T-cell (primary cell): ENCODE results near the gene LARGE1. TPM values are rescaled to one million over a fixed set of nuclear protein-coding genes. Genes with fewer than 3 reads are reported as not detected.

Source experiments
- ATAC-seq, 4 experiments: fragments of 200-7000 bp in 3 of 4; fragments of 150-1000 bp in 1 of 4; cut with Tn5 transposase; replicated peaks in 1 of 4; 1 replicate in 3 of 4; 2 replicates in 1 of 4; pipeline ENCODE4 v1.10.0; 2021; ENCODE audit warnings: moderate library complexity in 3 of 4, mild to moderate bottlenecking in 2 of 4, moderate number of reproducible peaks in 1 of 4
- CTCF ChIA-PET, 2 donors: fragments of 300-600 bp; sonication (Branson Sonifier 250); formaldehyde crosslinking; loops; one replicate each; lab custom pipeline; 2022; ENCODE audit warnings: antibody characterized with exemption in 2 of 2; lab: Charles Lee
- POLR2A ChIA-PET, 2 donors: fragments of 300-600 bp; sonication (Branson Sonifier 250); formaldehyde crosslinking; loops; one replicate each; lab custom pipeline; 2022; ENCODE audit warnings: antibody characterized with exemption in 2 of 2; lab: Charles Lee
- DNase-seq, 35 experiments: peaks; one replicate each; pipeline versions ENCODE4 v3.0.0 to v3.0.0-alpha.2; 2013 to 2023
- H3K27ac ChIP-seq: one replicate; pipeline ENCODE4 v1.5.1; 2013; ENCODE audit warnings: low read length
- H3K27me3 ChIP-seq, 2 experiments: replicated peaks in 1 of 2; 1 replicate in 1 of 2; 2 replicates in 1 of 2; pipeline versions ENCODE4 v1.6.1 to v1.7.0; 2013; ENCODE audit warnings: low read length in 1 of 2, mixed read lengths in 1 of 2; ENCODE audit not compliant: control insufficient read depth in 2 of 2, insufficient read depth in 2 of 2; ENCODE audit errors: extremely low read depth in 1 of 2
- H3K36me3 ChIP-seq, 2 donors: 1 replicate in 1 of 2; 2 replicates in 1 of 2; pipeline versions ENCODE4 v1.6.1 to v1.7.0; 2013; ENCODE audit warnings: low read length in 1 of 2; ENCODE audit not compliant: control insufficient read depth in 2 of 2, insufficient read depth in 1 of 2; ENCODE audit errors: extremely low read depth in 1 of 2
- H3K4me1 ChIP-seq, 2 experiments: 1 replicate in 1 of 2; 2 replicates in 1 of 2; pipeline versions ENCODE4 v1.6.1 to v1.7.0; 2013; ENCODE audit warnings: low read length in 2 of 2, mixed read lengths in 1 of 2; ENCODE audit not compliant: insufficient read depth in 2 of 2, control insufficient read depth in 1 of 2; ENCODE audit errors: extremely low read depth in 1 of 2
- H3K4me3 ChIP-seq, 2 donors: 1 replicate in 1 of 2; 2 replicates in 1 of 2; pipeline versions ENCODE4 v1.5.1 to v1.7.0; 2013; ENCODE audit warnings: mild to moderate bottlenecking in 2 of 2, low read length in 1 of 2, moderate library complexity in 1 of 2; ENCODE audit not compliant: control insufficient read depth in 1 of 2; ENCODE audit errors: extremely low read depth in 1 of 2
- H3K9me3 ChIP-seq: 2 replicates; pipeline ENCODE4 v1.7.0; 2013
- H3K27ac Mint-ChIP-seq, 2 donors: one replicate each; pipeline ENCODE4 v1.8.0; 2020 to 2021; ENCODE audit warnings: mild to moderate bottlenecking in 2 of 2, mixed read lengths in 2 of 2
- H3K27me3 Mint-ChIP-seq, 2 donors: one replicate each; pipeline ENCODE4 v1.8.0; 2021 to 2022; ENCODE audit warnings: mixed read lengths in 2 of 2
- H3K36me3 Mint-ChIP-seq: one replicate; pipeline ENCODE4 v1.8.0; 2021; ENCODE audit warnings: mixed read lengths
- H3K4me1 Mint-ChIP-seq, 3 donors: one replicate each; pipeline ENCODE4 v1.8.0; 2020 to 2022; ENCODE audit warnings: mixed read lengths in 3 of 3, mild to moderate bottlenecking in 1 of 3
- H3K4me3 Mint-ChIP-seq, 3 donors: one replicate each; pipeline ENCODE4 v1.8.0; 2020 to 2022; ENCODE audit warnings: mild to moderate bottlenecking in 3 of 3, mixed read lengths in 3 of 3, moderate library complexity in 3 of 3
- H3K9me3 Mint-ChIP-seq, 3 donors: one replicate each; pipeline ENCODE4 v1.8.0; 2020 to 2022; ENCODE audit warnings: mixed read lengths in 3 of 3
- WGBS: methylation state at CpG from one replicate; pipeline ENCODE4 v1.1.5; 2013; ENCODE audit warnings: missing lambda C conversion rate; ENCODE audit not compliant: insufficient coverage; 5-methylcytosine and 5-hydroxymethylcytosine counted together
- total RNA-seq, 35 experiments: library from RNA in 6 of 35; stranded (reverse) in 6 of 35; fragments of 120-200 nt in 1 of 35; gene quantifications; one replicate each; pipeline versions ENCODE4 v1.2.1 to v1.2.4 and lab custom pipeline; 2013 to 2026

LARGE1 gene
- total RNA-seq, 5 donors from 2014 or later (not counting 1 experiment from before 2014, with no cell fraction given) = 0.53 to 6.1 (median 3.0) TPM

DNA sequence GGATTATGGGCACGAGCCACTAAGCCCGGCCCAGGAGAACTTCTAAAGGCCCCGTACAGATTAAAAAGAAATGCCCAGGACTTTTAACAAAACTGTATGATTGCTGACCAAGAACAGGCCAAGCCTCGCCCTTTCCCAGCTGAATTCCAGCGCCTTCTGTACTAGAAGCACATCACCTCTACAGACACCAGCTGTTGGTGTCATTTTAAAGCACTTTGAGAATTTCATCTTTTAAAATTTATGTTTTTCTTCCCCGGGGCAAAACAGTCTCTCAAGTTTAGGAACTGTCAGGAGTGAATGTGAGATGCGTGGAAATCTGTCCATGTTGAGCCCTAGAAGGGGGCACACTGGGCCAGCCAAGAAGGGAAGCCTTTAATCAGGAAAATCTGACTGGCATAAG is 362.4 kb downstream of the LARGE1 start:
- Mint-ChIP-seq H3K27ac (no peak overlapping the region), H3K4me1 (no peaks in the 10 kb centered on the region), H3K4me3 (no peak overlapping the region), H3K9me3 (peaks cover 2 to 11% (median 9%) of the 10 kb centered on the region in 3 donors), H3K36me3 (peaks cover 4% of the 10 kb centered on the region), H3K27me3 (peaks cover 0 to 4% of the 10 kb centered on the region in 2 donors)
- CTCF ChIA-PET = no interaction called here
- H3K36me3 ChIP-seq = no peaks in the 10 kb centered on the region
- ATAC-seq (no peak), DNase-seq (no peak)
- H3K27me3 ChIP-seq = no peaks in the 10 kb centered on the region
- H3K9me3 ChIP-seq = no peaks in the 10 kb centered on the region
- no peaks in the 10 kb centered on the region for H3K4me1 ChIP-seq
- H3K27ac ChIP-seq = no peak overlapping the region
- H3K4me3 ChIP-seq = no peak overlapping the region
- 68% methylated on average over 5 of the region's 7 CpGs for WGBS
- POLR2A ChIA-PET = no interaction called here

DNA sequence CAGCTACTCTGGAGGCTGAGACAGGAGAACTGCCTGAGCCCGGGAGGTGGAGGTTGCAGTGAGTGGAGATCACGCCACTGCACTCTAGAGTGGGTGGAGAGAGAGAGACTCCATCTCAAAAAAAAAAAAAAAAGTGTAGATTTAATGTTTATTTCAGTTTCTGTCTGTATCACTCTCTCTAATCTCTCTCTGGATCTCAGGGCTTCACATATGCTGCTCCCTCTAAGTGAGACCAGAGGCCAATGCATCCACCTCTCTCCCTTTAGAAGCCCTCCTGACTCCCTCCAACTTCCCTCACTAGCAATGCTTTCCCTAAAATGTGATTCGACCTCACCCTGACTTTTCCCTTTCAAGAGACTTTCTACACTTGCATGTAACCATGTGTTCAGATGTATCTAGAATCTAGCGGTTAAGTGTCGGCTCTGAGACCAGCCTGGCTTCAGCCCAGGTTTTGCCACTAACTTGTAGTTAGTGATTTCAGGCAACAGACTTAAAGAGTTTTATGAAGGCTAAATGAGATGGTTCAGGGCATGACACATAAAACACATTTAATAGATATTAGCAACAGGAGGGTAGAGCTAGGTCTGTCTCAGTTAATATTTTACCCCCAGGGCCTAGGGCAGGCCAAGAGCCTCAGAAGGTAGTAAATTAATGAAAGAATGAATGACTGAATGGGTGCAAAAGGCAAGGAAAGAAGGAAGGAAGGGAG is 364.3 kb downstream of the LARGE1 start:
- DNase-seq (no peak), ATAC-seq (no peak)
- Histone ChIP-seq H3K27me3 (no peaks in the 10 kb centered on the region), H3K9me3 (no peaks in the 10 kb centered on the region), H3K36me3 (no peaks in the 10 kb centered on the region), H3K4me1 (no peaks in the 10 kb centered on the region), H3K4me3 (no peak overlapping the region), H3K27ac (no peak overlapping the region)
- Mint-ChIP-seq H3K27me3 (peaks cover 0 to 4% of the 10 kb centered on the region in 2 donors), H3K4me3 (no peak overlapping the region), H3K9me3 (peaks cover 2 to 9% (median 7%) of the 10 kb centered on the region in 3 donors), H3K4me1 (no peaks in the 10 kb centered on the region), H3K36me3 (no peaks in the 10 kb centered on the region), H3K27ac (no peak overlapping the region)
- 40% methylated on average over 1 of the region's 5 CpGs for WGBS
- POLR2A ChIA-PET = no interaction called here
- CTCF ChIA-PET = no interaction called here

DNA sequence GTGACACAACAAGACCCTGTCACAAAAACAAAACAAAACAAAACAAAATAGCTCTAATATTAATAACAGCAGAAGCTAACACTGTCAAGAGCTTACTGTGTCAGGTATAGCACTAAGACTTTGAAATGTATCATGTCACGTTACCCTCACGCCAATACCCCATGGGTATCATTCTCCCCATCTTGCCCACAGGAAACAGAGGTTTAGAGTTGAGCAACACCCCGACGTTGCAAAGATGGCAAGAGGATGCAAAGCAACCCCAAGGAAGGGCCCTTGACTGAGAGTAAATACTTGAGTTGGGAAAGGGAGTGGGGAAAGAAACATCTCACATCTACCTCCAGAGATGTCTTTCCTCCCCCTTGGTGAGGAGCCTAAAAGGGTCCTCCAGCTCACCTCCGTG is 366.8 kb downstream of the LARGE1 start:
- Histone ChIP-seq H3K4me1 (no peaks in the 10 kb centered on the region), H3K9me3 (no peaks in the 10 kb centered on the region), H3K4me3 (no peak overlapping the region), H3K36me3 (no peaks in the 10 kb centered on the region), H3K27me3 (no peaks in the 10 kb centered on the region), H3K27ac (no peak overlapping the region)
- Mint-ChIP-seq H3K36me3 (no peaks in the 10 kb centered on the region), H3K4me3 (no peak overlapping the region), H3K27ac (no peak overlapping the region), H3K9me3 (peaks cover 2 to 16% (median 12%) of the 10 kb centered on the region in 3 donors), H3K27me3 (peaks cover 0 to 11% of the 10 kb centered on the region in 2 donors), H3K4me1 (no peaks in the 10 kb centered on the region)
- CTCF ChIA-PET = no interaction called here
- ATAC-seq = no peak
- peak in 1 of 35 experiments; percentile 5 for DNase-seq
- POLR2A ChIA-PET = no interaction called here
- WGBS = 19% methylated on average over 3 of the region's 5 CpGs

DNA sequence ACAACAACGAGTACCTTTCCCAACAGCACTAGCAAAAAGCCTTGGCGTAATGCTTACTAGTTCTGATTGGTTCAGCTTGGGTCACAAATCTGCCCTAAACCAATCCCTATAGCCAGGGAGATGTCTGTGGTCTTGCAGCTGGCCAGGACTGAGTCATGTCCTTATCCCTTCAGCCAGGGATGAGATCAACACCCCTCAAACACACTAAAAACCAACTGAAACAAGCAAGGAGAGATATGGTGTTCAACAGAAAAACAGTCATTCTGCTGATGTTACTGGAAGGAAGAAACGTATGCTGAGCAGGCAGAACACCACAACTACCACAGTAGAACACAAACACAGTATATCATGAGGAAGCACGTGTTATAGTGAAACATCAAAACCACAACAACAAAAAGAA is 375.6 kb downstream of the LARGE1 start:
- DNase-seq = no peak
- CTCF ChIA-PET = no interaction called here
- H3K36me3 Mint-ChIP-seq = no peaks in the 10 kb centered on the region

DNA sequence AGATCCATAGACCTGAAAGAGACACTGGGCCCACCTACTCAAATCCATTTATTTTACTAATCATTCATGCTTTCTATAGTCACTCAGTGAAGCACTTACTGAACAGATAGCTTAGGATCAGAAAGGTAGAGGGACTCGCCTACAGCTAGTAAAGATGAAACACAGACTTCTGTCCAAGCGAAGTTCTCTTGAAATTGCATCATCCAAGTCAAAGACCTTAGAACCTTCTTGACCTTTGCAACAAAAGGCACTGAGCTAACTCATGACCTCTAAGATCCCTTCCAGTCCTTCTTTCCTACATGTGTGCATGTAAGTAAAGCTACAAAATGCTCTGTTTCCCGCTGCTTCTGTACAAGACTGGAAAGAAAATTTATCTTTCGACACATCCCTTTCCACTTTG is 377.6 kb downstream of the LARGE1 start:
- Histone ChIP-seq H3K27me3 (peaks cover 0 to 7% of the 10 kb centered on the region in 2 experiments), H3K9me3 (no peaks in the 10 kb centered on the region), H3K4me1 (no peaks in the 10 kb centered on the region), H3K4me3 (no peak overlapping the region), H3K27ac (no peak overlapping the region), H3K36me3 (no peaks in the 10 kb centered on the region)
- Mint-ChIP-seq H3K27ac (no peak overlapping the region), H3K27me3 (no peaks in the 10 kb centered on the region), H3K36me3 (no peaks in the 10 kb centered on the region), H3K4me3 (no peak overlapping the region), H3K9me3 (peaks cover 0 to 6% (median 0%) of the 10 kb centered on the region in 3 donors), H3K4me1 (no peaks in the 10 kb centered on the region)
- CTCF ChIA-PET = no interaction called here
- no peak for ATAC-seq
- 94% methylated on average over 2 of the region's 4 CpGs for WGBS
- DNase-seq = no peak
- POLR2A ChIA-PET = no interaction called here

More for the DNA sequence above, 375.6 kb downstream of the LARGE1 start:
- Mint-ChIP-seq H3K4me3 (no peak overlapping the region), H3K4me1 (no peaks in the 10 kb centered on the region), H3K9me3 (peaks cover 0 to 9% (median 0%) of the 10 kb centered on the region in 3 donors), H3K27ac (no peak overlapping the region), H3K27me3 (no peaks in the 10 kb centered on the region)
- ATAC-seq = no peak
- H3K4me3 ChIP-seq = no peak overlapping the region
- 60% methylated on average over 2 of the region's 4 CpGs for WGBS
- no peaks in the 10 kb centered on the region for H3K36me3 ChIP-seq
- no peaks in the 10 kb centered on the region for H3K9me3 ChIP-seq
- H3K27ac ChIP-seq = no peak overlapping the region
- H3K4me1 ChIP-seq = no peaks in the 10 kb centered on the region
- H3K27me3 ChIP-seq = peaks cover 0 to 5% of the 10 kb centered on the region in 2 experiments
- POLR2A ChIA-PET = no interaction called here

DNA sequence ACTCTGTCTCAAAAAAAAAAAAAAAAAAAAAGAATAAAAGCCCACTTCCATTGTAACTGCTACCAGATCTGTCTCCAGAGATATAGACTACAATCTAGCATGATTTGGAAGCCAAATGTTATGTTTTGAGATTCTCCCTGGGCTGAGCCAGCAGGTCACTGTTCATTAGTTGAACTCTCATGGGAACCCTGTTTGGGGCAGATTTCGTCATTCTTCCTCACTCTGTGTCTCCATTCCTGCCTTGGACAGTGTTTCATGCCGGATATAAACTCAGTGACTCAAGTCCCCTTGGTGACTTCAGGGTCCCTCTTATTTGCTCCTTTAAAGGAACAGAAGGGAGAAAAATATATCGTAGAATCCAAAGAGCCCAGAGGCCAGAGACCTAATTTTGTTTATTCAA is 378.1 kb downstream of the LARGE1 start:
- Mint-ChIP-seq H3K27ac (no peak overlapping the region), H3K4me1 (no peaks in the 10 kb centered on the region), H3K4me3 (no peak overlapping the region), H3K36me3 (no peaks in the 10 kb centered on the region), H3K27me3 (no peaks in the 10 kb centered on the region), H3K9me3 (peaks cover 0 to 6% (median 0%) of the 10 kb centered on the region in 3 donors)
- Histone ChIP-seq H3K4me1 (no peaks in the 10 kb centered on the region), H3K4me3 (no peak overlapping the region), H3K27me3 (peaks cover 0 to 7% of the 10 kb centered on the region in 2 experiments), H3K27ac (no peak overlapping the region), H3K9me3 (no peaks in the 10 kb centered on the region), H3K36me3 (no peaks in the 10 kb centered on the region)
- ATAC-seq (no peak), DNase-seq (no peak)
- WGBS = 93% methylated on average over 2 of the region's 3 CpGs
- POLR2A ChIA-PET = no interaction called here
- CTCF ChIA-PET = interaction anchor here in 1 of 2 donors (0.7 kb wide), 1 partner anchor 1467 kb away, joined by 3 read pairs; no protein-coding TSS in a partner anchor
